Tibial nerve (tissue), 4 donors: ENCODE measurements around the gene GAREM2.

Experiments used
- EP300 ChIP-seq, 2 donors: sonication (generic); formaldehyde crosslinking; IDR thresholded peaks; one replicate each; pipeline ENCODE4 v1.6.1; 2017; ENCODE audit warnings: antibody characterized with exemption in 2 of 2, mild to moderate bottlenecking in 1 of 2
- POLR2A ChIP-seq, 2 donors: fragments of 450-650 bp; IDR thresholded peaks; one replicate each; pipeline ENCODE4 v1.6.1; 2017; ENCODE audit warnings: antibody characterized with exemption in 2 of 2, mild to moderate bottlenecking in 2 of 2, moderate library complexity in 2 of 2
- TF ChIP-seq, protein P1 (sequence below), 5 experiments: fragments of 200-600 bp in 3 of 5; fragments of 450-650 bp in 2 of 5; sonication (generic) in 3 of 5; IDR thresholded peaks; one replicate each; pipeline ENCODE4 v1.5.1; 2016 to 2019; ENCODE audit warnings: antibody characterized with exemption in 5 of 5, mild to moderate bottlenecking in 3 of 5, moderate library complexity in 2 of 5

DNA sequence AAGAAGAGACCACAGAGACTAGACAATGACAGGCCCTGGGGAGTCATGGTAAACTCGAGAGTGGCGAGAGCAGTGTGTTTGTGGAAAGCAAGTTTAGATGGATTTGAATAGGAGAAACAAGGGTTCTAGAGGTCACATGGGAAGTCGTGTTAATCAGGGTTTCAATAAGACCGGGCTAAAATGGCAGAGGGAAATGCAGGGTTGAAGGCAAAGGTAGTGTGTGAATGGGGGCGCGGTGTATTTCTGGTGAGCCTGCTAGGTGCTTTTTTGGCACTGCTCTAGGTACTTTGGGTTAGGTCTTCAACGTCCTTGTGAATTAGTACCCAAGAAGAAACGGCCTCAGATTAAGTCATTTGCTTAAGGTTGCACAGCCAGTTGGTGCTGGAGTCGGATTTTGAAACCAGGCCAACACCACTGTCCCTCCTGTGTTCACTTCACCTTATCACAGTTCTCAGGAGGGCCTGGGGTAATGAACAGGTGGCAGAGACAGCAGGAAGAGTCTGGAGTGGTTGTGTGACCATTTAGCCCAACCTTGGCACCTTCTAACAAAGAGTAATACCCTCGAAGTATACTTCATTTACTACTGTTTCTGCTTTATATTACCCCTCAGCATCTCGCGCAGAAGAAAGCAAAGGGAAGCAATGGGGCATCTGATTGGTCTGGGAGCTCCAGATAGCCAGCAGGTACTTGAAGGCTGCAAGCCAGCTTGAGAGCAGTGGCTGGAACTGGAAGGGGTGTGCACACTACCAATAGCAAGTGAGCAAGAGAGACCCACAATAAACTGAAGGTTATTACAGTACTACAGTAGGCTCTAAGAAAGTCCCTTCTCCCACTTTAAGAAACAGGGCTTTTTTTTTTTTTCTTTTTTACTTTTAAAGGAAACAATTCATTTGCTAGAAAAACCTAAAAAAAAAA lies 33.4 kb upstream of the GAREM2 start:
- TF ChIP-seq, protein P1, sequence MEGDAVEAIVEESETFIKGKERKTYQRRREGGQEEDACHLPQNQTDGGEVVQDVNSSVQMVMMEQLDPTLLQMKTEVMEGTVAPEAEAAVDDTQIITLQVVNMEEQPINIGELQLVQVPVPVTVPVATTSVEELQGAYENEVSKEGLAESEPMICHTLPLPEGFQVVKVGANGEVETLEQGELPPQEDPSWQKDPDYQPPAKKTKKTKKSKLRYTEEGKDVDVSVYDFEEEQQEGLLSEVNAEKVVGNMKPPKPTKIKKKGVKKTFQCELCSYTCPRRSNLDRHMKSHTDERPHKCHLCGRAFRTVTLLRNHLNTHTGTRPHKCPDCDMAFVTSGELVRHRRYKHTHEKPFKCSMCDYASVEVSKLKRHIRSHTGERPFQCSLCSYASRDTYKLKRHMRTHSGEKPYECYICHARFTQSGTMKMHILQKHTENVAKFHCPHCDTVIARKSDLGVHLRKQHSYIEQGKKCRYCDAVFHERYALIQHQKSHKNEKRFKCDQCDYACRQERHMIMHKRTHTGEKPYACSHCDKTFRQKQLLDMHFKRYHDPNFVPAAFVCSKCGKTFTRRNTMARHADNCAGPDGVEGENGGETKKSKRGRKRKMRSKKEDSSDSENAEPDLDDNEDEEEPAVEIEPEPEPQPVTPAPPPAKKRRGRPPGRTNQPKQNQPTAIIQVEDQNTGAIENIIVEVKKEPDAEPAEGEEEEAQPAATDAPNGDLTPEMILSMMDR (IDR thresholded peaks at IDR 0.05): no peak
- TF ChIP-seq POLR2A (IDR thresholded peaks at IDR 0.05) (no peak), EP300 (IDR thresholded peaks at IDR 0.05) (no peak)
